HepG2 (cell line): ENCODE data around the gene CBLN3. TPM values are rescaled to one million over a fixed set of nuclear protein-coding genes. Genes with fewer than 3 reads are reported as not detected.

Experiments
- ATAC-seq: fragments of 200-7000 bp; cut with Tn5 transposase; 3 replicates; pipeline ENCODE4 v1.9.1; 2020; ENCODE audit warnings: mild to moderate bottlenecking, moderate library complexity
- BruUV-seq: library from RNA; stranded (reverse); fragments of 400-500 nt; replicated peaks from 2 replicates; lab custom pipeline; 2021; lab: Mats Ljungman, UMichigan
- CTCF ChIA-PET: fragments of 300-600 bp; formaldehyde crosslinking; extraction: SDS; loops from one replicate; lab custom pipeline; 2021; ENCODE audit warnings: low total read pairs, inconsistent platforms, low intra/inter-chr PET ratio; lab: Yijun Ruan, JAX
- POLR2A ChIA-PET: fragments of 350-600 bp; sonication (Branson Sonifier 250); formaldehyde crosslinking; loops from one replicate; lab custom pipeline; 2020; ENCODE audit warnings: antibody characterized with exemption, inconsistent platforms; lab: Yijun Ruan, JAX
- DNase-seq: peaks from one replicate; pipeline ENCODE4 v3.0.0-alpha.2; 2015; ENCODE audit warnings: low spot score
- FAIRE-seq: peaks from 3 replicates; lab custom pipeline; 2011; peaks lifted over from hg19 to GRCh38; lab: Jason Lieb, UNC
- H2AFZ ChIP-seq: one replicate; pipeline ENCODE4 v1.6.1; 2011; ENCODE audit warnings: low read length, inconsistent platforms
- H3K27ac ChIP-seq: fragments of 300-600 bp; 3 replicates; pipeline ENCODE4 v1.8.0; 2011; ENCODE audit warnings: mixed run types, mild to moderate bottlenecking, mixed read lengths, low read length, inconsistent platforms; ENCODE audit not compliant: insufficient read depth; ENCODE audit errors: extremely low read length
- H3K27me3 ChIP-seq, 2 experiments: fragments of 200-600 bp in 1 of 2; 2 replicates in 1 of 2; 3 replicates in 1 of 2; pipeline versions ENCODE4 v1.6.0 to v1.8.0; 2011; ENCODE audit warnings: low read length in 2 of 2, mild to moderate bottlenecking in 2 of 2, moderate library complexity in 2 of 2, inconsistent platforms in 1 of 2; ENCODE audit not compliant: insufficient read depth in 2 of 2, control insufficient read depth in 1 of 2
- H3K36me3 ChIP-seq, 2 experiments: fragments of 200-600 bp in 1 of 2; replicated peaks in 1 of 2; 2 replicates in 1 of 2; 3 replicates in 1 of 2; pipeline versions ENCODE4 v1.5.1 to v1.8.0; 2011; ENCODE audit warnings: low read length in 2 of 2, inconsistent platforms in 1 of 2; ENCODE audit not compliant: insufficient read depth in 2 of 2, control insufficient read depth in 1 of 2
- H3K4me1 ChIP-seq: 2 replicates; pipeline ENCODE4 v1.5.1; 2012; ENCODE audit warnings: low read length, inconsistent platforms; ENCODE audit not compliant: insufficient read depth
- H3K4me2 ChIP-seq: 2 replicates; pipeline ENCODE4 v1.6.0; 2011; ENCODE audit warnings: low read depth, low read length, inconsistent platforms
- H3K4me3 ChIP-seq, 3 experiments: fragments of 200-600 bp in 1 of 3; sonication (generic), shearing (Covaris generic) in 1 of 3; replicated peaks in 1 of 3; 2 replicates each; pipeline ENCODE4 v1.5.1; 2011 to 2016; ENCODE audit warnings: low read length in 3 of 3, inconsistent platforms in 2 of 3, low read depth in 2 of 3, mild to moderate bottlenecking in 2 of 3, control low read depth in 1 of 3, mixed read lengths in 1 of 3; ENCODE audit not compliant: insufficient read depth in 1 of 3
- H3K79me2 ChIP-seq: one replicate; pipeline ENCODE4 v1.6.1; 2011; ENCODE audit warnings: low read length, inconsistent platforms; ENCODE audit not compliant: insufficient read depth
- H3K9ac ChIP-seq: 2 replicates; pipeline ENCODE4 v1.6.0; 2011; ENCODE audit warnings: mild to moderate bottlenecking, low read depth, low read length, inconsistent platforms; ENCODE audit not compliant: insufficient read depth
- H3K9me3 ChIP-seq: 2 replicates; pipeline ENCODE4 v1.5.1; 2012; ENCODE audit warnings: mild to moderate bottlenecking, low read length
- H4K20me1 ChIP-seq: 2 replicates; pipeline ENCODE4 v1.6.0; 2011; ENCODE audit warnings: inconsistent platforms, mild to moderate bottlenecking, low read length, moderate library complexity; ENCODE audit not compliant: insufficient read depth
- ARID2 ChIP-seq: sonication (generic); formaldehyde crosslinking; IDR thresholded peaks from 2 replicates; pipeline ENCODE4 v1.8.1; 2022; ENCODE audit warnings: mild to moderate bottlenecking, missing genetic modification reagents, borderline replicate concordance
- FOXP4 ChIP-seq: sonication (generic); formaldehyde crosslinking; IDR thresholded peaks from 2 replicates; pipeline ENCODE4 v1.4.0; 2020; ENCODE audit warnings: missing genetic modification reagents
- NFIB ChIP-seq: sonication (generic); formaldehyde crosslinking; IDR thresholded peaks from 2 replicates; pipeline ENCODE4 v1.9.0; 2021; ENCODE audit warnings: missing genetic modification reagents, mild to moderate bottlenecking, borderline replicate concordance
- PRDM15 ChIP-seq: sonication (generic); formaldehyde crosslinking; IDR thresholded peaks from 2 replicates; pipeline ENCODE4 v1.4.0; 2020; ENCODE audit warnings: missing genetic modification reagents
- TARDBP ChIP-seq: sonication (generic); formaldehyde crosslinking; IDR thresholded peaks from 2 replicates; pipeline ENCODE4 v1.8.0; 2022; ENCODE audit warnings: mild to moderate bottlenecking, missing genetic modification reagents
- ZNF253 ChIP-seq: sonication (generic); formaldehyde crosslinking; IDR thresholded peaks from 2 replicates; pipeline ENCODE4 v1.8.0; 2022; ENCODE audit warnings: mild to moderate bottlenecking, missing genetic modification reagents, borderline replicate concordance
- ZNF446 ChIP-seq: sonication (generic); formaldehyde crosslinking; IDR thresholded peaks from 2 replicates; pipeline ENCODE4 v1.5.0; 2020; ENCODE audit warnings: mild to moderate bottlenecking, missing genetic modification reagents
- ZNF652 ChIP-seq: IDR thresholded peaks from 2 replicates; pipeline ENCODE4 v1.6.1; 2016; ENCODE audit warnings: low read depth, borderline replicate concordance
- ZNF780A ChIP-seq: sonication (generic); formaldehyde crosslinking; IDR thresholded peaks from 2 replicates; pipeline ENCODE4 v1.8.0; 2022; ENCODE audit warnings: mild to moderate bottlenecking, missing genetic modification reagents, moderate library complexity
- WGBS: methylation state at CpG from one replicate; pipeline ENCODE4 v1.1.6; 2017; ENCODE audit warnings: low lambda C conversion rate; 5-methylcytosine and 5-hydroxymethylcytosine counted together
- in situ Hi-C: cut with HindIII; loops from 2 replicates; pipeline ENCODE4 v1.10.0; 2017; ENCODE audit warnings: low pct_unique_long_range_greater_than_20kb; ENCODE audit not compliant: extremely low pct_ligation_motif_present
- intact Hi-C: fragments of 100-400 bp; cut with micrococcal nuclease; formaldehyde crosslinking; loops from one replicate; pipeline ENCODE4 v1.10.0; 2022; ENCODE audit not compliant: unreplicated experiment
- polyA plus RNA-seq, 8 experiments: library from polyadenylated mRNA; depleted of rRNA in 3 of 8; stranded (reverse) in 7 of 8; unstranded in 1 of 8; fragments of >200 nt; fragmentation: Illumina TruSeq in 4 of 8; extraction: Trizol in 4 of 8; gene quantifications; 2 replicates each; pipeline versions ENCODE4 v1.2.1 to v1.2.3, GENCODE V29; 2011 to 2016; ENCODE audit warnings: low read depth in 4 of 8, missing spikeins in 1 of 8, mixed read lengths in 1 of 8; ENCODE audit not compliant: insufficient read depth in 1 of 8
- total RNA-seq, 5 experiments: library from RNA; depleted of rRNA; stranded (reverse); fragments of >200 nt; fragmentation: Illumina TruSeq; extraction: Trizol; gene quantifications; 2 replicates each; pipeline ENCODE4 v1.2.3, GENCODE V29; 2016; ENCODE audit warnings: low read depth in 1 of 5

Gene CBLN3
- total and polyA plus RNA-seq, 2 of the 13 experiments (the other 11 are each of a cell fraction or from before 2014, with no cell fraction given), result 0.66 to 0.98 TPM

GRCh38 chr14:24422261-24422660, 7.2 kb downstream of the CBLN3 start:
- Histone ChIP-seq H3K27me3 (peaks cover 0 to 7% of the 10 kb centered on the region in 2 experiments; a peak in 2 of 5 replicates), H3K4me1 (peaks cover 48% of the 10 kb centered on the region), H2AFZ (no peak overlapping the region), H3K9me3 (no peaks in the 10 kb centered on the region), H3K36me3 (no peaks in the 10 kb centered on the region), H3K4me3 (no peak overlapping the region), H3K9ac (no peak overlapping the region), H4K20me1 (no peaks in the 10 kb centered on the region), H3K4me2 (no peak overlapping the region), H3K27ac (no peak overlapping the region), H3K79me2 (no peaks in the 10 kb centered on the region)
- no peak for TF ChIP-seq ZNF446 (CRISPR knock-in tag)
- TF ChIP-seq TARDBP (CRISPR knock-in tag), result no peak
- TF ChIP-seq PRDM15, result no peak
- TF ChIP-seq ZNF253 (CRISPR knock-in tag), result no peak
- TF ChIP-seq ZNF780A (CRISPR knock-in tag), result no peak
- TF ChIP-seq FOXP4 (CRISPR knock-in tag), result no peak
- TF ChIP-seq NFIB (CRISPR knock-in tag), result no peak
- TF ChIP-seq ZNF652 (CRISPR knock-in tag), result no peak
- TF ChIP-seq ARID2 (CRISPR knock-in tag), result no peak
- ATAC-seq, result no peak
- intact Hi-C loops, result no loop called here
- no peak for DNase-seq
- ChIA-PET CTCF (no interaction called here), POLR2A (interaction anchor here (1.1 to 6.6 kb wide), 4 partner anchors 8 to 22 kb away, joined by 3 to 46 read pairs (median 8); partner anchors contain the start of genes CBLN3 and KHNYN)
- in situ Hi-C loops, result no loop called here
- no TSS peak for BruUV-seq
- WGBS, result 45% methylated on average over 4 of the region's 4 CpGs
- no peak for FAIRE-seq
